ENCODE data around the gene PRICKLE2. TPM values are rescaled to one million over a fixed set of nuclear protein-coding genes. Genes with fewer than 3 reads are reported as not detected.

The PRICKLE2 gene
- total RNA-seq, 1 donor from 2014 or later = 43.2 TPM

DNA sequence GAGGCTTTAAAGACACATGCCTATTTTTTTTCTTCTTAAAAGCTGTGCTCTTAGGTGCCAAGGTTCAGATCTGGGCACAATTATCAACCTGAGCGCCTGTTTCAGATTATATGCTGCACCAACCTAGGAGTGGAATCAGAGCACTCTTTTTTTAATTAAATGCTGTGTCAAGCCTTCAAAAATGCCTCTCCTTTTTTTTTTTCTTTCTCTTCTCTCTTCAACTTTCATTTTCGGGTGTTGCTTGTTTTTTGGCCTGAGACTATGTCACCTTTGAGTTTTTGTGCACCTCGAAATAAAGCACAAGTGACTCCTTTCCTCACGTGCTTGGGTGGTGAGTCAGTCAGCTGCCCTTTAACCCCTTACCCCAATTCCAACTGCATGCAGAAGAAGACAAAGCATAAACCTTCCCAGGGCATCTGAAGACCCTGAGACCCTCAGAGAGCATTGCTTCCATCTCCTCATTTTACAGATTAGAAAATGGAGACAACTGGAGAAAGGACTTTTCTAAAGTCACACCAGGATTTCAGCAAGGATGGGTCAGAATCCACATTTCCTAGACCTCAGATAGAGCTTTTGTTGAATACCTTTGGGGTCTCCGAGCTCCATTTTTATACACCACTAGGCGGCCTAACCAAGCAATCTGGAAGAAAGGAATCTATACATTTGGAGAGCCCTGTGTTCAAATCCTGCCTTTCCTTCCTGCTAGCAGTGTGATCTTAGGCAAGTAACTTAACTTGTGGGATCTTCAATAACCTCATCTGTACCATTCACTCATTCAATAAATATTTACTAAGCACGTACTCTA lies 631 bp upstream of the PRICKLE2 start:
- Mint-ChIP-seq H3K27ac (peak overlapping the region; percentile 87), H3K36me3 (no peaks in the 10 kb centered on the region), H3K4me3 (no peak overlapping the region), H3K27me3 (ENCODE audit: low read depth) (no peaks in the 10 kb centered on the region), H3K9me3 (no peaks in the 10 kb centered on the region), H3K4me1 (peaks cover 44% of the 10 kb centered on the region)
- DNase-seq (ENCODE audit: low spot score in 2 of 2, unreplicated experiment in 2 of 2) = no peak
- TF ChIP-seq, protein P1, sequence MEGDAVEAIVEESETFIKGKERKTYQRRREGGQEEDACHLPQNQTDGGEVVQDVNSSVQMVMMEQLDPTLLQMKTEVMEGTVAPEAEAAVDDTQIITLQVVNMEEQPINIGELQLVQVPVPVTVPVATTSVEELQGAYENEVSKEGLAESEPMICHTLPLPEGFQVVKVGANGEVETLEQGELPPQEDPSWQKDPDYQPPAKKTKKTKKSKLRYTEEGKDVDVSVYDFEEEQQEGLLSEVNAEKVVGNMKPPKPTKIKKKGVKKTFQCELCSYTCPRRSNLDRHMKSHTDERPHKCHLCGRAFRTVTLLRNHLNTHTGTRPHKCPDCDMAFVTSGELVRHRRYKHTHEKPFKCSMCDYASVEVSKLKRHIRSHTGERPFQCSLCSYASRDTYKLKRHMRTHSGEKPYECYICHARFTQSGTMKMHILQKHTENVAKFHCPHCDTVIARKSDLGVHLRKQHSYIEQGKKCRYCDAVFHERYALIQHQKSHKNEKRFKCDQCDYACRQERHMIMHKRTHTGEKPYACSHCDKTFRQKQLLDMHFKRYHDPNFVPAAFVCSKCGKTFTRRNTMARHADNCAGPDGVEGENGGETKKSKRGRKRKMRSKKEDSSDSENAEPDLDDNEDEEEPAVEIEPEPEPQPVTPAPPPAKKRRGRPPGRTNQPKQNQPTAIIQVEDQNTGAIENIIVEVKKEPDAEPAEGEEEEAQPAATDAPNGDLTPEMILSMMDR (IDR thresholded peaks at IDR 0.05; ENCODE audit: unreplicated experiment) = no peak

DNA sequence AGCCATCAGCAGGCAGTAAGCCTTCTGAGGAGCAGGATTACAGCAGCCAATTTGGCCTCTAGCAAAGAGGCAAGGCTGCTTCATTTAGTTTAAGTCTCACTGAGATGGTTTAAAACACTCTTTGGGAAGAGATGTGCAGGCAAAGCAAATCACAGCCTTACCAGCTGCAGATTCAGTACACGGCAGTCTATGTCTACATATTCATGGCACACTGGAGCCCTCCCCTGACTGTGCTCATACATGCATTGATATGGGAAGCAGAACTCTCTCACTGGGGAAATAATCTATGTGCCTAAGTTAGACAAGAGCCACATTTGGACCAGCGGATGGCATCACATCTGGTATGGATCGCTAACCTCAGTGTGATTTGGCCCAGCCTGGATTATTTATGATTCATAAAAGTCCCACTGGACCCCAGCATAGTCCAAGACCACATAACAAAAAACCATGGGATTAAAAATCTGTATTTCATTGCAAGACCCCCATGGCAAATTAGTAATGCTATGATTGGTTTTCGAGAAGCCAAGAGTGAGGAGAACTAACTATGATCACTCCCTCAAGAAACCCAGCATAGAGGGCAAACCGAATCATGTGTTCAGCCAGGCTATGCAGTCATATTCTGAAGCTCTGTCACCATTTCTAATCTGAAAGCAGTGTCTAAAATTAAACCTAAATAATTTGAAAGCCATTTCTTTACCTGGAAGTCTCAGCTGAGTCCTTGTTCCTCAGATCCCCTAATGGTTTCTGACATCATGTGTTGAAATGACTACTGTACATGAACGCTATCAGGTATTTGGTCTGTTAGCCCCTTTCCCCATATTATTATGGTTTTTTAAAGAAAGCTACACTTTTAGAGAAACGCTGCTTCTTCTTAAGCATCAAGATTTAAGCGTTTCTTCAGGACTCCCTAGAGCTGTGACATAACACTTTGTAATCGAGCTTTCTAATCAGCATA lies 1.2 kb downstream of the PRICKLE2 start:
- H3K27me3 Mint-ChIP-seq (ENCODE audit: low read depth) = no peaks in the 10 kb centered on the region
- TF ChIP-seq, protein P1 (IDR thresholded peaks at IDR 0.05; ENCODE audit: unreplicated experiment) = no peak
- H3K9me3 Mint-ChIP-seq = no peaks in the 10 kb centered on the region
- H3K36me3 Mint-ChIP-seq = no peaks in the 10 kb centered on the region
- H3K27ac Mint-ChIP-seq = no peak overlapping the region
- DNase-seq (ENCODE audit: low spot score in 2 of 2, unreplicated experiment in 2 of 2) = no peak
- no peak overlapping the region for H3K4me3 Mint-ChIP-seq
- peaks cover 48% of the 10 kb centered on the region for H3K4me1 Mint-ChIP-seq

DNA sequence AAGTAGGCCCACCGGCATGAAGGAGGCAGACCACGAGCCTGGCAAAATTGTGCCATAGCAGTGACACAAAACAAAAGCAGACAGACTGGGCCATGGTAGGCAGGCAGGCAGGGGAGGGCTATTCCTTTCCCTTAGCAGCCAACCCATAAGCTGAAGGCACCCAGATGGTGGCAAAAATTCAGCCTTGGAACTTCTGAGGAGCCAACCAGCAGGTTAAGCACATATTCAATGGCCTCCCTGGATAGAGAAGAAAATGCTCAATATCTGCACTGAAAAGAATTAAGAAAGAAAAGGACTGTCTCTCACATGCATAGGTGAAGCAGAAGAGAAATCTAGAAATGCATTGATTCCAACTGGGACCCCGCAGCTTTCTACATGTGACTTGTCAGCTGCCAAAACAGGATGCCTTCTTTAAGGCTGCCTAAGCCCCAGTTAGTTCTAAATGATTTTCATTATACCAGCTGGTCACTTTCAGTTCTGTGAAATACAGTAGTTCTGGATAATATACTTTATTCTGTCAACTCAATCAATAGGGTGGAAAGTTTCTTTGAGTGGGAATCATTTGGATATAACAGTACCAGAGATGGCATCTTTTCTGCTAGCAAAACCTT lies 2.7 kb downstream of the PRICKLE2 start:
- no peaks in the 10 kb centered on the region for H3K27me3 Mint-ChIP-seq (ENCODE audit: low read depth)
- H3K36me3 Mint-ChIP-seq = no peaks in the 10 kb centered on the region
- DNase-seq (ENCODE audit: low spot score in 2 of 2, unreplicated experiment in 2 of 2) = no peak
- H3K4me3 Mint-ChIP-seq = no peak overlapping the region
- H3K27ac Mint-ChIP-seq = no peak overlapping the region
- no peaks in the 10 kb centered on the region for H3K9me3 Mint-ChIP-seq
- TF ChIP-seq, protein P1 (IDR thresholded peaks at IDR 0.05; ENCODE audit: unreplicated experiment) = no peak
- H3K4me1 Mint-ChIP-seq = peaks cover 51% of the 10 kb centered on the region

DNA sequence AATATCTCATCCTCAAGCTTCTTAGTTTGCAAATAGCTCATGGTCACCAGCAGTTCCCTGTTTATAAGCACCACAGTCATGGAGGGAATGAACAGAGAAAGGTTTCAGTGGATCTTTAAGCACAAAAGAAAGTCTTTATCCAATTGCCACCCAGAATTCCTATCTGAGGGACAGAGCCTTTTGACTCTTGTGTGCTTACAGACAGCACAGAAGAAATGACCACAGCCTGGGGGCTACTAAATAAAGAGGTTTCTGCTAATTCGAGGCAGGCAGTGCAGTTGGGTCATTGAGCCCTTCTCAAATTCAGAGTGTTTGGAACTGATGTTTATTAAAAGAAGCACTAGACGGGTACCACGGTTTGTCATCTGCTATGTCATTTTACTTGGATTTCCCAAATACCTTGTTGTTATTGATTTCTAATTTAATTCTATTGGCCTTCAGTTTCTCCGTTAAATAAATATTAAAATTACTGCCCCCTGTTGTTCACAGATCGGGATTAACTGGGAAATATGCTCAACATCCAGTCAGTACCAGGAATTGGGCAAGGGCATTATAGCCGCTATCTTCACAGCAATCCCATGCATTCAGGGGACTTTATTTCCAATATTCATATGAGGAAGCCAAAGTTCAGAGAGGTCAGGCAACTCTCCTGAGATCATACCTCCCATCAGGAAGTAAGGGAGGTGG lies 3.6 kb downstream of the PRICKLE2 start:
- TF ChIP-seq, protein P1 (IDR thresholded peaks at IDR 0.05; ENCODE audit: unreplicated experiment) = no peak
- Mint-ChIP-seq H3K4me1 (peaks cover 54% of the 10 kb centered on the region), H3K27me3 (ENCODE audit: low read depth) (no peaks in the 10 kb centered on the region), H3K9me3 (no peaks in the 10 kb centered on the region), H3K4me3 (no peak overlapping the region), H3K36me3 (no peaks in the 10 kb centered on the region), H3K27ac (peak overlapping the region; percentile 90)
- no peak for DNase-seq (ENCODE audit: low spot score in 2 of 2, unreplicated experiment in 2 of 2)
